Measurements from ENCODE around the gene STC2. TPM values are rescaled to one million over a fixed set of nuclear protein-coding genes. Genes with fewer than 3 reads are reported as not detected.

Gene STC2
- total and polyA plus RNA-seq, 2 of the 8 experiments (the other 6 are each of a cell fraction or from before 2014, with no cell fraction given), result 26.4 to 53.1 TPM

DNA sequence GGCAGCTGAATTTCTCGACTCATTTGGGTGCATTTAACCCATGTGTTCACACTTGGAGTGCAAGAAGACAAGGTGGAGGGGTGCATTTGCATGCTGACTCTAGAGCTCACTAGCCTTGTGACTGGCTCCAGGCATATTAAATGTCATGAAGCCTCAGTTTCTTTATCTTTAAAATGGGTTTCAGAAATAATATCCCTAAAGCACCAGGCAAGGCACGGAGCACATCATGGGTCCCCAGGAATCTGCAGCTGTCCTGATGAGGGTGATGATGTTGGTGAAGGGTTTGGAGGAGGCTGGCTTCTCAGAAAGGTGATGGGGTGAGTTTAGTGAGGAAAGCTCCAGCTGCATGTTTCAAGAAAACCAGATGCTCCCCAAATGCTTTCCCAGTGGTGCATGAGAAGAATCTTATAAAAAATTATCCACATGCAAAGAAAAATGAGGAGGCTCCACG lies 14.8 kb downstream of the STC2 start:
- H3K9me3 ChIP-seq (ENCODE audit: insufficient read depth in 2 of 2, low read depth in 1 of 2, low read length in 1 of 2), result no peaks in the 10 kb centered on the region
- H3K56ac ChIP-seq (replicated peaks; ENCODE audit: insufficient read length, low read depth, low read length), result no peak overlapping the region
- H3K79me2 ChIP-seq (ENCODE audit: control insufficient read depth in 1 of 2, insufficient read depth in 2 of 2, low read length in 2 of 2), result no peaks in the 10 kb centered on the region
- no peak overlapping the region for H3K9ac ChIP-seq (replicated peaks in 1 of 4; ENCODE audit: extremely low read depth in 1 of 4, low read depth in 3 of 4, low read length in 3 of 4)
- no peaks in the 10 kb centered on the region for H3K27me3 ChIP-seq (replicated peaks in 1 of 4; ENCODE audit: control insufficient read depth in 3 of 4, extremely low read depth in 1 of 4, insufficient read depth in 3 of 4, low read length in 3 of 4)
- no peaks in the 10 kb centered on the region for H3K23me2 ChIP-seq (ENCODE audit: low read depth, low read length)
- H4K8ac ChIP-seq (ENCODE audit: extremely low read depth, insufficient read depth, low read length), result no peak overlapping the region
- H2AK5ac ChIP-seq (ENCODE audit: low read depth, low read length), result no peak overlapping the region
- no peak overlapping the region for H3K23ac ChIP-seq (ENCODE audit: insufficient read length)
- no peak for FAIRE-seq
- 90% methylated on average over 3 of the region's 3 CpGs; no CpG with 5 or more reads in 1 of the 2 experiments for WGBS, 2 experiments (ENCODE audit: extremely low coverage in 1 of 2, insufficient coverage in 1 of 2, insufficient read length in 1 of 2, insufficient replicate concordance in 2 of 2, low coverage in 1 of 2, low lambda C conversion rate in 2 of 2, missing lambda C conversion rate in 1 of 2)
- no peak overlapping the region for H4K5ac ChIP-seq (ENCODE audit: insufficient read length, low read depth, low read length)
- no peak overlapping the region for H3K4ac ChIP-seq (replicated peaks; ENCODE audit: insufficient read length, low read depth, low read length)
- H4K91ac ChIP-seq (replicated peaks; ENCODE audit: insufficient read length, low read length), result no peak overlapping the region
- no peak overlapping the region for H2BK5ac ChIP-seq (ENCODE audit: low read depth, low read length)
- H3K18ac ChIP-seq (ENCODE audit: extremely low read depth, low read length), result no peak overlapping the region
- H3K27ac ChIP-seq (ENCODE audit: low read depth, low read length), result no peak overlapping the region
- H2AFZ ChIP-seq (ENCODE audit: low read length), result no peak overlapping the region
- no peaks in the 10 kb centered on the region; the same call in 1 of the 2 replicates for H3K79me1 ChIP-seq (ENCODE audit: low read depth, low read length)
- H3K14ac ChIP-seq (ENCODE audit: insufficient read length), result no peak overlapping the region
- peaks cover 2 to 27% (median 12%) of the 10 kb centered on the region in 4 experiments; a peak in 7 of 8 replicates for H3K36me3 ChIP-seq (ENCODE audit: control insufficient read depth in 2 of 4, insufficient read depth in 4 of 4, low read length in 3 of 4)
- H2BK20ac ChIP-seq (ENCODE audit: low read length), result no peak overlapping the region
- POLR2A ChIA-PET (ENCODE audit: partially characterized antibody), result interaction anchor here (1.5 to 25.8 kb wide), 4 partner anchors 3 to 26 kb away, joined by 3 to 536 read pairs (median 514); partner anchors contain the start of gene STC2
- no peak overlapping the region for H2BK15ac ChIP-seq (ENCODE audit: low read length)
- TF ChIP-seq POLR2A (IDR thresholded peaks at IDR 0.05; ENCODE audit: control extremely low read depth in 1 of 2, low read depth in 2 of 2, low read length in 2 of 2), result peak in 1 of 2 experiments; percentile 6; a peak in 1 of 3 replicates
- no peak for TF ChIP-seq JUND (IDR thresholded peaks at IDR 0.05; ENCODE audit: low read length)
- TF ChIP-seq KDM1A (IDR thresholded peaks at IDR 0.05; ENCODE audit: borderline replicate concordance, low read length), result peak; percentile 92
- H3K4me2 ChIP-seq (ENCODE audit: insufficient read depth in 1 of 2, low read depth in 2 of 2, low read length in 2 of 2), result no peak overlapping the region
- DNase-seq (ENCODE audit: low read depth in 1 of 2, low spot score in 2 of 2), result no peak
- peaks cover 0 to 9% (median 2%) of the 10 kb centered on the region in 4 experiments; a peak in 6 of 7 replicates for H3K4me1 ChIP-seq (replicated peaks in 1 of 4; ENCODE audit: control insufficient read depth in 3 of 4, insufficient read depth in 4 of 4, low read length in 3 of 4)
- H2BK120ac ChIP-seq (replicated peaks; ENCODE audit: low read depth, low read length), result no peak overlapping the region
- no peak overlapping the region for H2BK12ac ChIP-seq (ENCODE audit: low read depth, low read length)
- peaks cover 1 to 8% of the 10 kb centered on the region in 2 experiments for H4K20me1 ChIP-seq (replicated peaks in 1 of 2; ENCODE audit: control insufficient read depth in 1 of 2, insufficient read depth in 2 of 2, low read length in 2 of 2)
- CTCF ChIA-PET (ENCODE audit: partially characterized antibody), result interaction anchor here (0.6 to 14.3 kb wide), 5 partner anchors 9 to 826 kb away, joined by 3 to 126 read pairs (median 6); no protein-coding TSS in a partner anchor
- H3K4me3 ChIP-seq (ENCODE audit: extremely low read depth in 1 of 4, insufficient read depth in 2 of 4, low read depth in 3 of 4, low read length in 4 of 4), result no peak overlapping the region
